ENCODE data around the gene SLC35F1.

DNA sequence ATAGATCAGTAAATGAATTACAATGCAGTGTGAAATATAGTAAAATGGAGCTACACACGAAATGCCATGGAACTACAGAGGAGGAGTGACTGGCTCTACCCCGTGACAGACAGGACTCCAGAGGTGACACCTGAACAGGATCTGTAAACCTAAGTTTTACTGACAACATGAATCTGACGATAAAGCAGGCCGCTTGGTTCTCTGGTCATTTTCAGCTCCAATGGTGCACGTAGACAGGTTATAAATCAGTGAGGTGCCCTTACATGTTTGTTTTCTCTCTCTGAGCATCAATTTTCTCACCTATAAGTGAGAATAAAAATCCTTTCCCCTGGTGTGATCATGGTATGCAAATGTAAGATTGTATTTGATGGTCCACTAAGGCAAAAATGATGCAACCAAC is 339.3 kb downstream of the SLC35F1 start:
- no peak for TF ChIP-seq EZH2 (IDR thresholded peaks at IDR 0.05; ENCODE audit: low read length, missing control alignments)
- TF ChIP-seq, protein P1, sequence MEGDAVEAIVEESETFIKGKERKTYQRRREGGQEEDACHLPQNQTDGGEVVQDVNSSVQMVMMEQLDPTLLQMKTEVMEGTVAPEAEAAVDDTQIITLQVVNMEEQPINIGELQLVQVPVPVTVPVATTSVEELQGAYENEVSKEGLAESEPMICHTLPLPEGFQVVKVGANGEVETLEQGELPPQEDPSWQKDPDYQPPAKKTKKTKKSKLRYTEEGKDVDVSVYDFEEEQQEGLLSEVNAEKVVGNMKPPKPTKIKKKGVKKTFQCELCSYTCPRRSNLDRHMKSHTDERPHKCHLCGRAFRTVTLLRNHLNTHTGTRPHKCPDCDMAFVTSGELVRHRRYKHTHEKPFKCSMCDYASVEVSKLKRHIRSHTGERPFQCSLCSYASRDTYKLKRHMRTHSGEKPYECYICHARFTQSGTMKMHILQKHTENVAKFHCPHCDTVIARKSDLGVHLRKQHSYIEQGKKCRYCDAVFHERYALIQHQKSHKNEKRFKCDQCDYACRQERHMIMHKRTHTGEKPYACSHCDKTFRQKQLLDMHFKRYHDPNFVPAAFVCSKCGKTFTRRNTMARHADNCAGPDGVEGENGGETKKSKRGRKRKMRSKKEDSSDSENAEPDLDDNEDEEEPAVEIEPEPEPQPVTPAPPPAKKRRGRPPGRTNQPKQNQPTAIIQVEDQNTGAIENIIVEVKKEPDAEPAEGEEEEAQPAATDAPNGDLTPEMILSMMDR (conservative IDR thresholded peaks at IDR 0.05 in 1 of 2, IDR thresholded peaks at IDR 0.05 in 1 of 2; ENCODE audit: low read depth in 1 of 2, low read length in 2 of 2), result no peak
